Immature natural killer cell (primary cell): Measurements from ENCODE around the gene RNF20. TPM values are rescaled to one million over a fixed set of nuclear protein-coding genes. Genes with fewer than 3 reads are reported as not detected.
"Not testable (repeated sequence)": the region's sequence is repeated elsewhere in the genome, so short reads cannot be mapped to it uniquely, and the experiment has no call there.

ENCODE experiments used
- DNase-seq, 3 donors: peaks; one replicate each; pipeline ENCODE4 v3.0.0; 2022; ENCODE audit warnings: mixed read lengths in 1 of 3
- H3K27ac Mint-ChIP-seq, 6 donors: one replicate each; pipeline ENCODE4 v1.8.0; 2020; ENCODE audit warnings: mixed read lengths in 6 of 6, mild to moderate bottlenecking in 5 of 6, inconsistent platforms in 4 of 6, moderate library complexity in 3 of 6
- H3K27me3 Mint-ChIP-seq, 3 donors: one replicate each; pipeline ENCODE4 v1.8.0; 2020 to 2021; ENCODE audit warnings: low read depth in 3 of 3, mild to moderate bottlenecking in 3 of 3, mixed read lengths in 3 of 3, moderate library complexity in 3 of 3, inconsistent platforms in 1 of 3
- H3K36me3 Mint-ChIP-seq, 3 donors: one replicate each; pipeline ENCODE4 v1.8.0; 2020; ENCODE audit warnings: mixed read lengths in 3 of 3, inconsistent platforms in 2 of 3, mild to moderate bottlenecking in 2 of 3
- H3K4me1 Mint-ChIP-seq, 2 donors: one replicate each; pipeline ENCODE4 v1.8.0; 2020; ENCODE audit warnings: inconsistent platforms in 2 of 2, mild to moderate bottlenecking in 2 of 2, mixed read lengths in 2 of 2, moderate library complexity in 1 of 2
- H3K4me3 Mint-ChIP-seq, 5 donors: one replicate each; pipeline ENCODE4 v1.8.0; 2020; ENCODE audit warnings: mild to moderate bottlenecking in 5 of 5, mixed read lengths in 5 of 5, inconsistent platforms in 3 of 5, moderate library complexity in 3 of 5
- H3K9me3 Mint-ChIP-seq, 6 donors: one replicate each; pipeline ENCODE4 v1.8.0; 2020; ENCODE audit warnings: mild to moderate bottlenecking in 6 of 6, mixed read lengths in 6 of 6, inconsistent platforms in 4 of 6, moderate library complexity in 3 of 6
- polyA plus RNA-seq, 3 donors: library from polyadenylated mRNA; unstranded; fragments of 300-500 nt; fragmentation: Illumina TruSeq; gene quantifications; one replicate each; pipeline ENCODE4 v1.2.3, GENCODE V29; 2021

Gene RNF20
- polyA plus RNA-seq, 3 donors from 2014 or later = 19.8 to 57.0 (median 26.9) TPM

GRCh38 chr9:101585740-101586139, 52.1 kb downstream of the RNF20 start:
- DNase-seq = no peak
- peaks cover 0 to 3% (median 0%) of the 10 kb centered on the region in 6 donors for H3K9me3 Mint-ChIP-seq
- no peaks in the 10 kb centered on the region for H3K36me3 Mint-ChIP-seq
- no peaks in the 10 kb centered on the region for H3K27me3 Mint-ChIP-seq
- H3K4me1 Mint-ChIP-seq = no peaks in the 10 kb centered on the region
- H3K27ac Mint-ChIP-seq = no peak overlapping the region
- H3K4me3 Mint-ChIP-seq = no peak overlapping the region

- Mint-ChIP-seq H3K4me3 (no peak overlapping the region), H3K27me3 (no peaks in the 10 kb centered on the region), H3K4me1 (no peaks in the 10 kb centered on the region), H3K27ac (no peak overlapping the region), H3K36me3 (no peaks in the 10 kb centered on the region), H3K9me3 (peaks cover 0 to 3% (median 0%) of the 10 kb centered on the region in 6 donors)
- no peak for DNase-seq
Observed at GRCh38 chr9:101586651-101587050, 53.0 kb downstream of the RNF20 start.

GRCh38 chr9:101587332-101588043, 53.8 kb downstream of the RNF20 start:
- no peak for DNase-seq
- Mint-ChIP-seq H3K36me3 (no peaks in the 10 kb centered on the region), H3K4me1 (no peaks in the 10 kb centered on the region), H3K4me3 (no peak overlapping the region), H3K27me3 (peaks cover 0 to 2% (median 0%) of the 10 kb centered on the region in 3 donors), H3K9me3 (peaks cover 0 to 3% (median 0%) of the 10 kb centered on the region in 6 donors), H3K27ac (no peak overlapping the region)

GRCh38 chr9:101590074-101590473, 56.4 kb downstream of the RNF20 start:
- not testable (repeated sequence) for DNase-seq, H3K36me3 Mint-ChIP-seq, H3K4me1 Mint-ChIP-seq, H3K9me3 Mint-ChIP-seq, H3K4me3 Mint-ChIP-seq, H3K27ac Mint-ChIP-seq, H3K27me3 Mint-ChIP-seq

- H3K36me3 Mint-ChIP-seq = no peaks in the 10 kb centered on the region
- no peak overlapping the region for H3K4me3 Mint-ChIP-seq
- peaks cover 0 to 3% (median 0%) of the 10 kb centered on the region in 6 donors for H3K9me3 Mint-ChIP-seq
- H3K27ac Mint-ChIP-seq = no peak overlapping the region
- DNase-seq = no peak
- H3K4me1 Mint-ChIP-seq = no peaks in the 10 kb centered on the region
- H3K27me3 Mint-ChIP-seq = peaks cover 0 to 2% (median 0%) of the 10 kb centered on the region in 3 donors
Observed at GRCh38 chr9:101590901-101591300, 57.2 kb downstream of the RNF20 start.

- no peaks in the 10 kb centered on the region for H3K4me1 Mint-ChIP-seq
- H3K4me3 Mint-ChIP-seq = no peak overlapping the region
- peaks cover 0 to 4% (median 0%) of the 10 kb centered on the region in 3 donors for H3K27me3 Mint-ChIP-seq
- H3K27ac Mint-ChIP-seq = no peak overlapping the region
- peaks cover 0 to 3% (median 0%) of the 10 kb centered on the region in 6 donors for H3K9me3 Mint-ChIP-seq
- H3K36me3 Mint-ChIP-seq = no peaks in the 10 kb centered on the region
- DNase-seq = no peak
Observed at GRCh38 chr9:101591787-101592446, 58.3 kb downstream of the RNF20 start.

GRCh38 chr9:101592788-101593187, 59.1 kb downstream of the RNF20 start:
- DNase-seq = no peak
- no peaks in the 10 kb centered on the region for H3K4me1 Mint-ChIP-seq
- H3K36me3 Mint-ChIP-seq = no peaks in the 10 kb centered on the region
- H3K27ac Mint-ChIP-seq = no peak overlapping the region
- H3K27me3 Mint-ChIP-seq = peaks cover 0 to 4% (median 3%) of the 10 kb centered on the region in 3 donors
- H3K4me3 Mint-ChIP-seq = no peak overlapping the region
- peaks cover 0 to 3% (median 0%) of the 10 kb centered on the region in 6 donors for H3K9me3 Mint-ChIP-seq

GRCh38 chr9:101593345-101593744, 59.7 kb downstream of the RNF20 start:
- Mint-ChIP-seq H3K27me3 (peaks cover 0 to 4% (median 3%) of the 10 kb centered on the region in 3 donors), H3K4me3 (no peak overlapping the region), H3K36me3 (no peaks in the 10 kb centered on the region), H3K4me1 (no peaks in the 10 kb centered on the region), H3K27ac (no peak overlapping the region), H3K9me3 (no peaks in the 10 kb centered on the region)
- no peak for DNase-seq

- Mint-ChIP-seq H3K27ac (no peak within 1 kb of the TSS), H3K9me3 (no peaks in the 10 kb centered on the region), H3K4me1 (no peaks in the 10 kb centered on the region), H3K36me3 (no peaks in the 10 kb centered on the region), H3K4me3 (no peak within 1 kb of the TSS), H3K27me3 (peaks cover 0 to 4% (median 3%) of the 10 kb centered on the region in 3 donors)
- DNase-seq = no peak
Observed at GRCh38 chr9:101594796-101595195, 61.1 kb downstream of the RNF20 start, which contains the start of gene PPP3R2. Gene PPP3R2 (minus strand): TSS chr9:101594969. CDS start chr9:101594921, 48 bp downstream.

GRCh38 chr9:101601904-101602765, 68.5 kb downstream of the RNF20 start:
- DNase-seq = peak in 2 of 3 donors; percentile 10 to 18
- Mint-ChIP-seq H3K4me1 (peaks cover 0 to 3% of the 10 kb centered on the region in 2 donors), H3K9me3 (no peaks in the 10 kb centered on the region), H3K4me3 (peak overlapping the region in 1 of 5 donors; percentile 12), H3K36me3 (no peaks in the 10 kb centered on the region), H3K27me3 (peaks cover 2 to 4% (median 4%) of the 10 kb centered on the region in 3 donors), H3K27ac (no peak overlapping the region)

- peaks cover 0 to 10% (median 8%) of the 10 kb centered on the region in 3 donors for H3K27me3 Mint-ChIP-seq
- H3K27ac Mint-ChIP-seq = no peak overlapping the region
- no peaks in the 10 kb centered on the region for H3K36me3 Mint-ChIP-seq
- H3K4me1 Mint-ChIP-seq = peaks cover 0 to 3% of the 10 kb centered on the region in 2 donors
- H3K9me3 Mint-ChIP-seq = no peaks in the 10 kb centered on the region
- DNase-seq = no peak
- no peak overlapping the region for H3K4me3 Mint-ChIP-seq
Observed at GRCh38 chr9:101604296-101604695, 70.6 kb downstream of the RNF20 start.

- Mint-ChIP-seq H3K9me3 (no peaks in the 10 kb centered on the region), H3K27me3 (peaks cover 0 to 8% (median 8%) of the 10 kb centered on the region in 3 donors), H3K4me3 (no peak overlapping the region), H3K36me3 (no peaks in the 10 kb centered on the region), H3K4me1 (peaks cover 0 to 3% of the 10 kb centered on the region in 2 donors), H3K27ac (no peak overlapping the region)
- no peak for DNase-seq
Observed at GRCh38 chr9:101605547-101605946, 71.9 kb downstream of the RNF20 start.
